HG03095 (cell line): ENCODE measurements around the gene IFITM1.
"Not testable (repeated sequence)": the region's sequence is repeated elsewhere in the genome, so short reads cannot be mapped to it uniquely, and the experiment has no call there.

ENCODE experiments used
- ATAC-seq: cut with Tn5 transposase; IDR thresholded peaks from one replicate; pipeline ENCODE4 v1.9.1; 2021; ENCODE audit warnings: moderate library complexity; ENCODE audit not compliant: unreplicated experiment

Gene IFITM1

DNA sequence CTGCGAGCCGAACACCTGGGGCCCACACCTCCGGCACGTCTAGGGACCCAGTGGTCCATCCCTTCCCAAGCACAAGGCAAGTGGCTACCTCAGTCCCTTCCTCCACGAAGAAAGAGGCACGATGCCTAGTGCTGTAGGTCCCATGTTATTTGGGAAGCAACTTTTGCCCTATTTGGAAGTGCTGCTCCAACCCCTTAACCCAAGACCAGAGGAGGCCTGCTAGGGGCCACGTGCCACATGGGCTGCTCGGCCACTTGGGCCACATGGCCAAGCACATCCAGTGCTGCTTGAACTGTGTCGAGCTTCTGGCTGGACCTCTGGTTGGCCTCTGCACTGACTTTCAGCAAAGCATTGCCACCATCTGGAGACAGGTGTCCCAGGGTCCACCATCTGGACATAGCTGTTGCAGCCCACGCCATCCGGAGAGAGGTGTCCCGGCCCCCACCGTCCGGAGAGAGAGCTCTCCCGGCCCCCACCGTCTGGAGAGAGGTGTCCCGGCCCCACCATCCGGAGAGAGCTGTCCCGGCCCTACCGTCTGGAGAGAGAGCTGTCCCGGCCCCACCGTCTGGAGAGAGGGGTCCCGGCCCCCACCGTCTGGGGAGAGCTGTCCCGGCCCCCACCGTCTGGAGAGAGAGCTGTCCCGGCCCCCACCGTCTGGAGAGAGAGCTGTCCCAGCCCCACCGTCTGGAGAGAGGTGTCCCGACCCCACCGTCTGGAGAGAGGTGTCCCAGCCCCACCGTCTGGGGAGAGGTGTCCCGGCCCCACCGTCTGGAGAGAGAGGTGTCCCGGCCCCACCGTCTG, 49.0 kb downstream of the IFITM1 start:
- ATAC-seq, result no peak

DNA sequence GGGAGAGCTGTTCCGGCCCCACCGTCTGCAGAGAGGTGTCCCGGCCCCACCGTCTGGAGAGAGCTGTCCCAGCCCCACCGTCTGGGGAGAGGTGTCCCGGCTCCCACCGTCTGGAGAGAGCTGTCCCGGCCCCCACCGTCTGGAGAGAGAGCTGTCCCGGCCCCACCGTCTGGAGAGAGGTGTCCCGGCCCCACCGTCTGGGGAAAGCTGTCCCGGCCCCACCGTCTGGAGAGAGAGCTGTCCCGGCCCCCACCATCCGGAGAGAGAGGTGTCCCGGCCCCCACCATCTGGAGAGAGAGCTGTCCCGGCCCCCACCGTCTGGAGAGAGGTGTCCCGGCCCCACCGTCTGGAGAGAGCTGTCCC, 49.6 kb downstream of the IFITM1 start:
- not testable (repeated sequence) for ATAC-seq

DNA sequence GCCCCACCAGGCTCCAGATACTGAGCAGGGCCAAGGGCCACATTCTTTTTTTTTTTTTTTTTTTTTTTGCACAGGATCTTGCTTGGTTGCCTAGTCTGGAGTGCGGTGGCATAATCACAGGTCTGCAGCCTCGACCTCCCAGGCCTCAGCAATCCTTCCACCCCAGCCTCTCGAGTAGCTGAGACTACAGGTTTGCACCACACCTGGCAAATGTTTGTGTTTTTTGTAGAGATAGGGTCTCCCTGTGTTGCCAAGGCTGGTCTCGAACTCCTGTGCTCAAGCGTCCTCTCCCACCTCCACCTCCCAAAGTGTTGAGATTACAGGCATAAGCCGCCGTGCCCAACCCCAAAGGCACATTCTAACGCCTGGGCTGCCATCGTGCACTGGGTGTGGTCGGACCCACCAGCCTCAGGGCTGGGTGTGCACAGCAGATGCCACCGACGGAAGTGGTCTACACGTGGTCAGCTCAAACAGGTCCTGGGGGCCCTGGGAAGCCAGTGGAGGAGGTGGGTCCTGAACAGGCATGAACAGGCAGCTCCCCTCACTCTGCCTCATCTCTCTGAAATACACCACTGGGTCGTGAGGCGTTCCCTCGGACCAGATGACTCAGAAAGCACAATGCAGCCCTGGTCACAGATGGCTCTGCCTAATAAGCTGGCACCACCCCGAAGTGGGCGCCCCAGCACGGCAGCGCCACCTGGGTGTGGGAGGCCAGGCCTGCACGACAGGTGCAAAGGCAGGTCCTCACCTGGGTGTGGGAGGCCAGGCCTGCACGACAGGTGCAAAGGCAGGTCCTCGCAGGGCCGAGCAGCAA, 50.3 kb downstream of the IFITM1 start:
- ATAC-seq, result no peak
